ENCODE data around the gene SLC22A2. TPM values are rescaled to one million over a fixed set of nuclear protein-coding genes. Genes with fewer than 3 reads are reported as not detected.

Gene SLC22A2
- total RNA-seq, 2 experiments from 2014 or later = not detected

DNA sequence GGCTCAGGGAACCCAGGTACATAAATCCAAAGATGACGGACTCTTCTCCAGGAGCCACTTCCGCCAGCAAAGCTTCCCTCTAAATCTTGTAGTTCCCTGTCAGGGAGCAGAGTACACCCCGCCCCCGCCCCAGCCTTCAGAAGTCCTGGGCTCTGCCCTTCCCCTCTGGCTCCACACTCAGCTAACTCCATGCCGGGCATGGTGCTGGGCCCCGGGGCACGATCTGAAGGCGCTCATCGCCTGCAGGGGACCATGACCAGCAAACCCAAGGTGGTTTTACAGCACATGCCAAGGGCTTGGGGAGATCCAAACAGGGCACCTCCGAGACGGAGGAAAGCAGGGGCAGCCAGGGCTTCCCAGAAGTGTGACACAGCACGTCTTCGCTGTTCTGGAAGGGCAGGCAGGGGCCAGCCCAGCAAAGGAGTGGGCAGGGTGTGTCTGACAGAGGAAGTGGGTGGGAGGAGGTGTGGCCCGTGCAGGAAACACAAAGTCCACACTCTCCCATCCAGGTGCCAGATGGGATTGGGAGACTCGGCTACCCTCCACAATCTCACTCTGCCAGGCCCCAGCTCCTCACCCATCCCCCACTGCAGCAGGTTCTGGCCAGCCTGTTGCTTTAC lies 41.6 kb upstream of the SLC22A2 start:
- no peaks in the 10 kb centered on the region for H3K79me2 ChIP-seq (ENCODE audit: insufficient read depth, low read depth, low read length)
- BruUV-seq (replicated peaks) = no TSS peak

DNA sequence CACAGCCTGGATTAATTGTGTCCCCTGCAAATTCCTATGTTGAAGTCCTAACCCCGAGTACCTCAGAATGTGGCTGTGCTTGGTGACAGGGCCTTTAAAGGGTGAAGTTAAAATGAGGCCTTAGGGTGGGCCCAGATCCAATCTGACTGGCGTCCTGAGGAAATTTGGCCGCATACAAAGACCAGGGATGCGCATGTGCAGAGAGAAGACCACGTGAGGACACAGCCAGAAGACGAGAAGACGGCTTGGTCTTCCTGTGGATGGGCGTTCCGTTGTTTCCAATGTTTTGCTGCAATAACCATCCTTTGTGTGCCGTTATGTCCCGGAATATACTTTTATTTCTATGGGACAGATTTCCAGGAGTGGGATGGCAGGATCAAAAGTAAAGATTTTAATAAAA lies 40.9 kb upstream of the SLC22A2 start:
- POLR2A ChIA-PET = no interaction called here
- no peaks in the 10 kb centered on the region for H3K36me3 ChIP-seq (ENCODE audit: insufficient read depth, low read length)
- no peaks in the 10 kb centered on the region for H3K4me1 ChIP-seq (ENCODE audit: insufficient read depth, low read length, poor library complexity, severe bottlenecking)
- no peak overlapping the region for H2AFZ ChIP-seq (ENCODE audit: low read length)
- DNase-seq (ENCODE audit: low spot score) = no peak
- no peaks in the 10 kb centered on the region for H4K20me1 ChIP-seq (ENCODE audit: insufficient read depth, low read length)
- CTCF ChIA-PET (ENCODE audit: unreplicated experiment) = no interaction called here
- BruUV-seq (replicated peaks) = no TSS peak
- no peaks in the 10 kb centered on the region for H3K79me2 ChIP-seq (ENCODE audit: insufficient read depth, low read depth, low read length)
- no peaks in the 10 kb centered on the region for H3K9me3 ChIP-seq (ENCODE audit: low read length)
- TF ChIP-seq EZH2phosphoT487 (IDR thresholded peaks at IDR 0.05; ENCODE audit: borderline replicate concordance, low read depth, low read length) = no peak
- TF ChIP-seq, protein P1, sequence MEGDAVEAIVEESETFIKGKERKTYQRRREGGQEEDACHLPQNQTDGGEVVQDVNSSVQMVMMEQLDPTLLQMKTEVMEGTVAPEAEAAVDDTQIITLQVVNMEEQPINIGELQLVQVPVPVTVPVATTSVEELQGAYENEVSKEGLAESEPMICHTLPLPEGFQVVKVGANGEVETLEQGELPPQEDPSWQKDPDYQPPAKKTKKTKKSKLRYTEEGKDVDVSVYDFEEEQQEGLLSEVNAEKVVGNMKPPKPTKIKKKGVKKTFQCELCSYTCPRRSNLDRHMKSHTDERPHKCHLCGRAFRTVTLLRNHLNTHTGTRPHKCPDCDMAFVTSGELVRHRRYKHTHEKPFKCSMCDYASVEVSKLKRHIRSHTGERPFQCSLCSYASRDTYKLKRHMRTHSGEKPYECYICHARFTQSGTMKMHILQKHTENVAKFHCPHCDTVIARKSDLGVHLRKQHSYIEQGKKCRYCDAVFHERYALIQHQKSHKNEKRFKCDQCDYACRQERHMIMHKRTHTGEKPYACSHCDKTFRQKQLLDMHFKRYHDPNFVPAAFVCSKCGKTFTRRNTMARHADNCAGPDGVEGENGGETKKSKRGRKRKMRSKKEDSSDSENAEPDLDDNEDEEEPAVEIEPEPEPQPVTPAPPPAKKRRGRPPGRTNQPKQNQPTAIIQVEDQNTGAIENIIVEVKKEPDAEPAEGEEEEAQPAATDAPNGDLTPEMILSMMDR (conservative IDR thresholded peaks at IDR 0.05; ENCODE audit: low read length) = no peak
- no peaks in the 10 kb centered on the region for H3K9me2 ChIP-seq (ENCODE audit: insufficient read depth, low read length)
- H3K27ac ChIP-seq (ENCODE audit: low read depth, low read length, poor library complexity, severe bottlenecking) = no peak overlapping the region
- H3K4me2 ChIP-seq (ENCODE audit: low read length) = no peak overlapping the region
- H3K4me3 ChIP-seq (ENCODE audit: low read depth, low read length, poor library complexity, severe bottlenecking) = no peak overlapping the region
- intact Hi-C loops (cut with micrococcal nuclease; ENCODE audit: unreplicated experiment) = no loop called here

More for the DNA sequence above, 41.6 kb upstream of the SLC22A2 start:
- no peaks in the 10 kb centered on the region for H4K20me1 ChIP-seq (ENCODE audit: insufficient read depth, low read length)
- H3K4me1 ChIP-seq (ENCODE audit: insufficient read depth, low read length, poor library complexity, severe bottlenecking) = no peaks in the 10 kb centered on the region
- H3K4me2 ChIP-seq (ENCODE audit: low read length) = no peak overlapping the region
- ChIA-PET CTCF (ENCODE audit: unreplicated experiment) (no interaction called here), POLR2A (no interaction called here)
- H3K4me3 ChIP-seq (ENCODE audit: low read depth, low read length, poor library complexity, severe bottlenecking) = no peak overlapping the region
- no peaks in the 10 kb centered on the region for H3K9me2 ChIP-seq (ENCODE audit: insufficient read depth, low read length)
- no peaks in the 10 kb centered on the region for H3K36me3 ChIP-seq (ENCODE audit: insufficient read depth, low read length)
- intact Hi-C loops (cut with micrococcal nuclease; ENCODE audit: unreplicated experiment) = no loop called here
- no peak for DNase-seq (ENCODE audit: low spot score)
- TF ChIP-seq, protein P1 (conservative IDR thresholded peaks at IDR 0.05; ENCODE audit: low read length) = no peak
- no peak for TF ChIP-seq EZH2phosphoT487 (IDR thresholded peaks at IDR 0.05; ENCODE audit: borderline replicate concordance, low read depth, low read length)
- no peaks in the 10 kb centered on the region for H3K9me3 ChIP-seq (ENCODE audit: low read length)
- H2AFZ ChIP-seq (ENCODE audit: low read length) = no peak overlapping the region
- H3K27ac ChIP-seq (ENCODE audit: low read depth, low read length, poor library complexity, severe bottlenecking) = no peak overlapping the region

DNA sequence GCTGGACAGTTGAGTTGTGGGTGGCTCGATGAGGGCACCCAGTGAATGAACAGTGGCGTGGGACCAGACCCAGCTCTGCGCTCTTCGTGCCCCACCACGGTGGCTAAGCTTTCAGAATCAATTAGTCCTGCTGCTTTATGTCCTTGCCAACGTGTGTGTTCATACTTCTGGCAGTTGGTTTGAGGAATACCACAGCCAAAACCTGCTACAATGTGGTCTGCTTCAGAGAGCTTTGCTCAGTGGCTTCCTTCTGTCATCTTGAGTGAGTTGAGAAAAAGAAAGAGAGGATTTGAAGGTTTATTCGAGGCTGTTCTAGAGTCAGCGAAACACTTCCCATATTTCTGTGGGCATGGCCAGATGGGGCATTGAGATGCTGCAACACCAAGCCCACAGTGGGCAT lies 39.5 kb upstream of the SLC22A2 start:
- no peak for DNase-seq (ENCODE audit: low spot score)
- Histone ChIP-seq H3K36me3 (ENCODE audit: insufficient read depth, low read length) (no peaks in the 10 kb centered on the region), H3K9me2 (ENCODE audit: insufficient read depth, low read length) (no peaks in the 10 kb centered on the region), H2AFZ (ENCODE audit: low read length) (no peak overlapping the region), H3K27ac (ENCODE audit: low read depth, low read length, poor library complexity, severe bottlenecking) (no peak overlapping the region), H3K79me2 (ENCODE audit: insufficient read depth, low read depth, low read length) (no peaks in the 10 kb centered on the region), H3K9me3 (ENCODE audit: low read length) (no peaks in the 10 kb centered on the region), H3K4me1 (ENCODE audit: insufficient read depth, low read length, poor library complexity, severe bottlenecking) (no peaks in the 10 kb centered on the region), H4K20me1 (ENCODE audit: insufficient read depth, low read length) (no peaks in the 10 kb centered on the region), H3K4me3 (ENCODE audit: low read depth, low read length, poor library complexity, severe bottlenecking) (no peak overlapping the region), H3K4me2 (ENCODE audit: low read length) (no peak overlapping the region)
- POLR2A ChIA-PET = interaction anchor here (0.5 kb wide), 1 partner anchor 10 kb away, joined by 7 read pairs; no protein-coding TSS in a partner anchor
- BruUV-seq (replicated peaks) = no TSS peak
- intact Hi-C loops (cut with micrococcal nuclease; ENCODE audit: unreplicated experiment) = no loop called here
- CTCF ChIA-PET (ENCODE audit: unreplicated experiment) = no interaction called here
- TF ChIP-seq, protein P1 (conservative IDR thresholded peaks at IDR 0.05; ENCODE audit: low read length) = no peak
- no peak for TF ChIP-seq EZH2phosphoT487 (IDR thresholded peaks at IDR 0.05; ENCODE audit: borderline replicate concordance, low read depth, low read length)

All from OCI-LY7 (cell line).